IPS DF 4.7 (cell line): ENCODE data around the gene SEPTIN5.
"Not testable (repeated sequence)": the region's sequence is repeated elsewhere in the genome, so short reads cannot be mapped to it uniquely, and the experiment has no call there.

Experiments used
- DNase-seq: peaks from one replicate; pipeline ENCODE4 v3.0.0-alpha.2; 2013; ENCODE audit warnings: low spot score; ENCODE audit errors: extremely low read depth

Gene SEPTIN5

DNA sequence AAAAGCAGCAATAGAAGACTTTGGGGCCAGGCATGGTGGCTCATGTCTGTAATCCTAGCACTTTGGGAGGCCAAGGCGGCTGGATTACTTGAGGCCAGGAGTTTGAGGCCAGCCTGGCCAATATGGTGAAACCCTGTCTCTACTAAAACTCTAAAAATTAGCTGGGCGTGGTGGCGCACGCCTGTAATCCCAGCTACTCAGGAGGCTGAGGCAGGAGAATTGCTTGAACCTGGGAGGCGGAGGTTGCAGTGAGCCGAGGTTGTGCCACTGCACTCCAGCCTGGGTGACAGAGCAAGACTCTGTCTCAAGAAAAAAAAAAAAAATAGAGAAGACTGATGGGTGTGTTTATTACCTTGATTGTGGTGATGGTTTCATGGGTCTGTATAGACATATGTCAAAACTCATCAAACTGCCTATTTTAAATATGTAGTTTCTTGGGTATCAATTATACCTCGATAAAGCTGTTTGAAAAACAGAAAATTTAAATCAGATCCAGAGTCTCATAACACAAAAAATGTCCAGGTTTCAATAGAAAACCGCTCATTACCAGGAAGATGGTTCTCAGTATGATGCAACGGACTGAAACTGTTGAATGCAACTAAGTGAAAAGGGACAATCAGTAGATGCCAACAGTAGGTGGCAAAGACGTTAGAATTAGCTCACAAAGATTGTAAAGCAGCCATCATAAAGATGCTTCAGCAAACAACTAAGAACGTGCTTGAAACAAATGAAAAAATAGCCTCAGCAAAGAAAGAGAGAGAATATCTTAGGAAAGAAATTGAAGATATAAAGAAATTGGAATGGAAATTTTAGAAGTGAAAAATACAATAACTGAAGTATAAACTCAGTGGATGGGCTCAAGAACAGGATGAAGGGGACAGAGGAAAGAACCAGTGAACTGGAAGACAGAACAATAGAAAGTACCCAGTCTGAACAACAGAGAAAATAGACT, 33.1 kb upstream of the SEPTIN5 start:
- DNase-seq: no peak

DNA sequence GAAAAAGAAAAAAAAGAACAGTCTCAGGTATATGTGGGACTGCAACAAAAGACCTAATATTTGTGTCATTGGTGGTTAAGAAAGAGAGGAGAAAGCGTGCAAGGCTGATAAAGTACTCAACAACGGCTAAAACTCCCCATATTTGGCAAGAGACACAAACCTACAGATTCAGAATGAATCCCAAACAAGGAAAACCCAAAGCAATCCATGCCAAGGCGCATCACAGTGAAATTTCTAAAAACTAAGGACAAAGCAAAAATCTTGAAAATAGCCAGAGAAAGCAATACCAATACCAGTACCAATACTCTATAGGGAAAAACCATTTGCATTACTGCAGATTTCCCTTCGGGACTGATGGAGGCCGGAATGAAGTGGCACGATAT, 32.4 kb upstream of the SEPTIN5 start:
- DNase-seq: no peak

DNA sequence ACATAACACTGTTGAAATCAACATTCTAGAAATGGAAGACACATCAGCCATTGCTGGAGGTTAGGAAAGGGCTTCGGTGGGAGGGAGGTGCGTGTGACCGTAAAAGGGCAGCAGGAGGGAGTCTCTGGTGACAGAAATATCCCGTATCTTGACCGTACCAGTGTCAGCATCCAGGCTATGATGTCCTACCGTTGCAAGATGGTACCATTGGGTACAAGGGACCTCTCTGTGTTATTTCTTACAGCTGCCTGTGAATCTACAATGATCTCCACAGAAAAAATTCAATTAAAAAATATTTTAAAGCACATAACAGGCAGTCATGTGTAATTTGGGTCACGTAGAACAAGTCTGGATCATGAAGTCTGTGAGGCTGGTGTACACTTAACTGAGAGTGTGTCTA, 27.4 kb upstream of the SEPTIN5 start:
- no peak for DNase-seq

DNA sequence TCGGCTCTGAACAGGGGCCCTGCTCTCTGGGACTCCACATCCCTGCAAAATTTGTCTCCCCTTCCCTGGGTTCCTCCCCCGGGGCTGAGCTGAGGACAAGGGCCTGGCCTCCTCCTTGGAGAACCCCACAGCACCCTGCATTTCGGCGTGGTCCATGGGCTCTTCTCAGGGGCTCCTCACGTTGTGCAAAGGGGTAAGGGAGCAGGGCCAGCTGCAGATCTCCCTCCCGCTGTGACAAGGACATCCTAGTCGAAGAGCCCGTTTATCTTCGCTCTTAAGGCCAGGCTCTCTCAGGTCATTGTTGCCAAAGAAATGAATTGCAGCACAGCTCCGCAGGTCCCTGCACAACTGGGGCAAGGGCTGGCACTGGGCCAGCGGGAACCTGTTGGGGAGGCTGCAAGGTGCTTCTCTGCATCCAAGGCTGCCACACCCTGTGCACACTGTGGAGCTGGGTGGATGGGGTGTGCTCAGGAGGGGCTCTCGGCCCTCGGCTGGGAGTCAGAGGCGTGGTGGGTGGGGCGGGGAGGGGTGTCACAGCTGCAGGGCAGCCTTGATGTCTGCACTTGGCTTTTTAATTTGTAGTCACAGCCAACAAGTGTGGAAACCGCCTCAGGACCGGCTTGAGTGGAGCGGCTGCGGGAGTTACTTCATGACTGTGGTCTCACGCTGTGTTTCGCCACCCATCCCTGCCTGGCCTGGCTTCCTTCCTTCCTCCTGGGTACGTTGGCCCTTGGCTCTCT, 26.6 kb upstream of the SEPTIN5 start:
- DNase-seq: no peak

DNA sequence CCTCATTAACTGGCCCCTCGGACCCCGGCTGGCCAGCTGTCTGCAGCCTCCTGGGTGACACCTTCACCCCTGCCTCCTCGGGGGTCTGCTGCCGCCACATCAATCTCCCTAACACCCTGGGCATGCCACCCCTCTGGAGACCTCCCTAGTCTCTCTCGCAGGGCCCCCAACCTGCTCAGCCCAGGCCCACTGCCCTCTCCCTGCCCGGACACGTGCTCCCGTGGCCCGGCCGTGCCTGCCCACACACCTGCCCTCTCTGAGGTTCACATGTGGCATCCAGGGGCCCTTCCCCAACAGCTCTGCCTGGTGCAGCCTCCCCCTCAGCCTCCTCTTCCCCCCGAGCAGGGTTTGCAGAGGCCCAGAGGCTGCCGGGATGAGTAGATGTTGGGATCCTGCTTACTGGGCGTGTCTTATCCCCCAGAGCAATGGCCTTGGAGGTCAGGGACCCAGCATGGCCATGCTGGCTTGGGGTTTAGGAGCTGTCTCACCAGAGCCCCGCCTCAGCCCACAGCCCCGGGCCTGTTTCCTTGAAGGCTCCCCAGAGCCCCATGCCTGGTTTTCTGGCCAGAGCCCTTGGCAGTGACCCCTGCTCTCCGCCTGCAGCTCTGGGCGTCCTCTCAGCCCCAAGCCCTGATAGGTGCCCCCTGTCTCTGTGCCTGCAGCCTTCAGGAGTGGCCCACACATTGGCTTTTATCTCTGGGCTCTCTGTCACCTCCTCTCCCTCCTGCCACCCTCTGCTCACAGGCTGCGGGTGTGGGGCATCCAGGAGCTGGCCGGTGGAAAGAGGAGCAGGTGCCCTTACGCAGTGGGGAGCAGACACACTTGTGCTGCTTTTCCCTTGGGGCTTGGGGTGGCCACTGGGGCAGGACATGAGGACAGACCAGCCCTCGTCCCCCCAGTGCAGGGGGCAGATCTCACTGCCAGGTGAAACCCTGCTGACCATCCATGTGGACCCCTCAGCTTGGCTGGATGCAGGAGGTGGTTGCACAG, 25.7 kb upstream of the SEPTIN5 start:
- no peak for DNase-seq

- DNase-seq: no peak
Measured at GRCh38 chr22:19689408-19689807, 24.9 kb upstream of the SEPTIN5 start.

DNA sequence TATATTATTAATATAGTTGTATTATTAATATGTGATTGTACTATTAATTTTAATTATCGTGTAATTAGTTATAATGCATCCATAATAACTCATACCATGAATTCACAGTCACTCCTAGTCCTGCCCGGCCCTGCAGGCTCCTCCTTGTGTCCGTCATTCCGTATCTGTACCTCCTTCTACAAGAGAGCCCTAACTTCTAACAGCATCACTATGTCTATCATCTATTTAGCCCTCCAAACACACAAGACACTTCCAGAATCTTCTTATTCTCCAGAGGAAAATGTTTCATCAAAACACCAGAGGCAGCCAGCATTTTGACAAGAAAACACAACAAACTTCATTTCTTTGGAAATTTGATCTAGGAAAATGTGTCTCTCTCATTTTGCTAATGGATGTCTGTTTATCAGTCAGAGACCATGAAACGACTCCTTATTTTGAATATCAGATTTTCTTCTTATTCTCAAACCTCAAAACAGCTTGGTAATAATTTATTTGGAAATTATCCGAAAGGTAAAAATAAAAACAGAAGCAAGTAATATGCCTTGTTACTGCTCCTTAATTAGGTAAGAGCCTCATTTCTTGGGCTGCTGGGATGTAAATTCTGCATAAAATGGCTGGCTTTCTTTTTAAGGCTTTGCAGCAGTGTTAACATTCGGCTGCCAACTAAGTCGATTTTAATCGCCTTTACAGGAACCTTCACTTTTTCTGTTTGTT, 23.1 kb upstream of the SEPTIN5 start:
- no peak for DNase-seq

GRCh38 chr22:19691721-19692341, 22.5 kb upstream of the SEPTIN5 start:
- DNase-seq: no peak

GRCh38 chr22:19693581-19693980, 20.7 kb upstream of the SEPTIN5 start:
- DNase-seq: no peak

- no peak for DNase-seq
Measured at GRCh38 chr22:19693981-19694670, 20.2 kb upstream of the SEPTIN5 start.

- DNase-seq: no peak
Measured at GRCh38 chr22:19694696-19695095, 19.6 kb upstream of the SEPTIN5 start.

GRCh38 chr22:19696504-19697276, 17.6 kb upstream of the SEPTIN5 start:
- DNase-seq: no peak

- not testable (repeated sequence) for DNase-seq
Measured at GRCh38 chr22:19697871-19698270, 16.4 kb upstream of the SEPTIN5 start.

DNA sequence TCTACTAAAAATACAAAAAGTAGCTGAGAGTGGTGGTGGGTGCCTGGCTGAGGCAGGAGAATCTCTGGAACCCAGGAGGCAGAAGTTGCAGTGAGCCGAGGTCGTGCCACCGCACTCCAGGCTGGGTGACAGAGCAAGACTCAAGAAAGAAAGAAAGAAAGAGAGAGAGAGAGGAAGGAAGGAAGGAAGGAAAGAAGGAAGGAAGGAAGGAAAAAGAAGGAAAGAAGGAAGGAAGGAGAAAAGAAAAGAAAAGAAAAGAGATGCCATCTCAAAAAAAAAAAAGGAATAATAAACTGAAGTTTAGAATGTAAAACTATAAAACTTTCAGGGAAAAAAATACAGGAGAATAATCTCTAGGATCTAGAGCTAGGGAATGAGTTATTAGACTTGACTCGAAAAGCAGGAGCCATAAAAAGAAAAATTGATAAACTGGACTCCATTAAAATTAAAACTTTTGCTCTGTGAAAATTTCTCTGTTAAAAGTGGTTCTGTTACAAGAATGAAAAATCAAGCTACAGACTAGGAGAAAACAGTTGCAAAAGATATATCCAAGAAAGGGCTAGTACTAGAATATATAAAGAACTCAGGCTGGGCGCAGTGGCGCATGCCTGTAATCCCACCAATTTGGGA, 13.4 kb upstream of the SEPTIN5 start:
- DNase-seq: no peak

- DNase-seq: no peak
Measured at GRCh38 chr22:19701420-19702145, 12.7 kb upstream of the SEPTIN5 start.

DNA sequence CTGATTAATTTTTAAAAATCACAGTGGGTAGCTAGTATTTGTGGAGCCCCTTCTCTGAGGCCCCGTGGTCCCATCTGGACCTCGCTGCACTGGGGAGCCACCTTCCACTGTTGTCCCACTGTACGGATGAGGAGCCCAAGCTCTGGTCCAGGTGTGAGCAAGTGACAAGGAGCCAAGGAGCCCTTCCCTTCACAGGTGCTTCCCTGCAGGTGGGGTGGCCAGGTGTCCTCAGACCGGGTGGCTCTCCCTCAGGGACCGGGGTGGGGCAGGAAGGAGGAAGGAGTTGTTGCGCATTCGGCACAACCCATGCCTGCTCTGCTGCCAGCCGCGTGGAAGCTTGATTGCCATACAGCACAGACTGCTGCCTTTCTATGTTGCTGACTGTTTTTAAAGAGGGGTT, 10.4 kb upstream of the SEPTIN5 start:
- DNase-seq: no peak

GRCh38 chr22:19704355-19705015, 9.8 kb upstream of the SEPTIN5 start:
- no peak for DNase-seq
